ENCODE measurements around the gene ARHGEF12.
A peak's percentile ranks its signal among the peaks of the same experiment; 100 is the strongest.

The ARHGEF12 gene

GRCh38 chr11:120342226-120342625, 6.0 kb downstream of the ARHGEF12 start:
- no peak for DNase-seq

GRCh38 chr11:120342678-120343077, 6.5 kb downstream of the ARHGEF12 start:
- DNase-seq = no peak

- no peak for DNase-seq
These were observed 7.2 kb downstream of the ARHGEF12 start for GRCh38 chr11:120343429-120343828.

- DNase-seq = no peak
These were observed 8.2 kb downstream of the ARHGEF12 start for GRCh38 chr11:120344302-120345004.

- DNase-seq = no peak
These were observed 10.0 kb downstream of the ARHGEF12 start for GRCh38 chr11:120346233-120346632.

- no peak for DNase-seq
These were observed 14.4 kb downstream of the ARHGEF12 start for GRCh38 chr11:120350637-120351036.

GRCh38 chr11:120352405-120352804, 16.2 kb downstream of the ARHGEF12 start:
- no peak for DNase-seq

GRCh38 chr11:120354068-120354467, 17.9 kb downstream of the ARHGEF12 start:
- DNase-seq = no peak

- DNase-seq = no peak
These were observed 18.6 kb downstream of the ARHGEF12 start for GRCh38 chr11:120354779-120355178.

GRCh38 chr11:120357620-120358019, 21.4 kb downstream of the ARHGEF12 start:
- DNase-seq = no peak

- DNase-seq = no peak
These were observed 22.5 kb downstream of the ARHGEF12 start for GRCh38 chr11:120358729-120359128.

GRCh38 chr11:120363436-120363835, 27.2 kb downstream of the ARHGEF12 start:
- DNase-seq = no peak

GRCh38 chr11:120365512-120365911, 29.3 kb downstream of the ARHGEF12 start:
- DNase-seq = no peak

- DNase-seq = no peak
These were observed 36.1 kb downstream of the ARHGEF12 start for GRCh38 chr11:120372296-120372695.

GRCh38 chr11:120375076-120375475, 38.9 kb downstream of the ARHGEF12 start:
- peak; percentile 44 for DNase-seq

GRCh38 chr11:120376547-120377182, 40.5 kb downstream of the ARHGEF12 start:
- DNase-seq = no peak

GRCh38 chr11:120378474-120378873, 42.3 kb downstream of the ARHGEF12 start:
- no peak for DNase-seq

- no peak for DNase-seq
These were observed 45.2 kb downstream of the ARHGEF12 start for GRCh38 chr11:120381401-120381800.

- no peak for DNase-seq
These were observed 47.4 kb downstream of the ARHGEF12 start for GRCh38 chr11:120383518-120384155.

GRCh38 chr11:120384476-120384875, 48.3 kb downstream of the ARHGEF12 start:
- no peak for DNase-seq

- no peak for DNase-seq
These were observed 48.9 kb downstream of the ARHGEF12 start for GRCh38 chr11:120385110-120385509.

GRCh38 chr11:120385655-120386054, 49.4 kb downstream of the ARHGEF12 start:
- DNase-seq = no peak

GRCh38 chr11:120386318-120386717, 50.1 kb downstream of the ARHGEF12 start:
- no peak for DNase-seq

GRCh38 chr11:120386774-120387371, 50.7 kb downstream of the ARHGEF12 start:
- DNase-seq = no peak

Measured in SHP77 treated with DMSO at 0.1 percent for 48 hours (cell line).